Stimulated activated CD8-positive, alpha-beta memory T cell treated with anti-CD3 and anti-CD28 coated beads, Interleukin-15, amount 100 ng/mL, for 4 hours (primary cell): ENCODE measurements around the gene EEPD1.

Experiments
- DNase-seq, 2 donors: peaks; one replicate each; pipeline ENCODE4 v3.0.0-alpha.2; 2020; ENCODE audit warnings: low read depth in 2 of 2

The EEPD1 gene

DNA sequence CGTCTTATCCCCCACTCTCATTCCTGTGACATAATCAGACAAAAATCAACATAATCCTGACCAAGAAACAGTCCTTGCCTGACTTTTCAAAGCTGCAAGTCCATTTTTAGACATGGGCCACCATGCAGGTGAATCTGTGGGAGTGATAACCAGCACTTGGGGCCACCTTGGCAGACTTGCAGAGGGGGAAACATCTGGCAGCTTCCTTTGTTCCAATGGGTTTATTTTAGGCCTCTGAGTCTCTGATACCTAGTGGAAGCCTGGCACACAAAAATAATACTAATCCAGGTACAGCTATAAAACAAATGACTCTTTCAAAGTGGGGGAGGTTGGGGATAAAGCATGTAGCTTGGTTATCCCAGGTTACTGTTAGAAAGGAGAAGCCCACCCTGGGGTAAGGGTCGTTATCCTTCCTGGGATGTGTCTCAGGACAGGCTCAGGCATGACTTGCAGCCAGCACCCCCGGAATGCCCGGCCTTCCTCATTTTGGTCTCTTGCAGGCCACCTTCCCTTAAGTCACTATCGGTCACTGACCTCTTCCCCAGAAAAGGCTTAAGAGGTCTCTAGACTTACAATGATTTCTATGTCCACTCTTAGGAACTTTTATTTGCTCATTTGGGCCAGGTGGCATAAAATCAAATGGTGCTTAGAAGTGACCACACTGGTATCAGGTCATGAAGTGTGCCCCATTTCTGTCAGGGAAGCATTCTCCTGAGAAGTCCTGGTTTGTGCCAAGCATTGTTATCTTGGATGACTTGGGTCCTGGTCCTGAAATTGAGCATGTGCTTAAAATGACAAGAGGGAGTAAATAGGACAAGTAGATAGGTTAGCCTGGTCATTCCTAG lies 37.6 kb downstream of the EEPD1 start:
- DNase-seq: no peak

GRCh38 chr7:36191292-36191920 lies 38.4 kb downstream of the EEPD1 start:
- DNase-seq: no peak

DNA sequence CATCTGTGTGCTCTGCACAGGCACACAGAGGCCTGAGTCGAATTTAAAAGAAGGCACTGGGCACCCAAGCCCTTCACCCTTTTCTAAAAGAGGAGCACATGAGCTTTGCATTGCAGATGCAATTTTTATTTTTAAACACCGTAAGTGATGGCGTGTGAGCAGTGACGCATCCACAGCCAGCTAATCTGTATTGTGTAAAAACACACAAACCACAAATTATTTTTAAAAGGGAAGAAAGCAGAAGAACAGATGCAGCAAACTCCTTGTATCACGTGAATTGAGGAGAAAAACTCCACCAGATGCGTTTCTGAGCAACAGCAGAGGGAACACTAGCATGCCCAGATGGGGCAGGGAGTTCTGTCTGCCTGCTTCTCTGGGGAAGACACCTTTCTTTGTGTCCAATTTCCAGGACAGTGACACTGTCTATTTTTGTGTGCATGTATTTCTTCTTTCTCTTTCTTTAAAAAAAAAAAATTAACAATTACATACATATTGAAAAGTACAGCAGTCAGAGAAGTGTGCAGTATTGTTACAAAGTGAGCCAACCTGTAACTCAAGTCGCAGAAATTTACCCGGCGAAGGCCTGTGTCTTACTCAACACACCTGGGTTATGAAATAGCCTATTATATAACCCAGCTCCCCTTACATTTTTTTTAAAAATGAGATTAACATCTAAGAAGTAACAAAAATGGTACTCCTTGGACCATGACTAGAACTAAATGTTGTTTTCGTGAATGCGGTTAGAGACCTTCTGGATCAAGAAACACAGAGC lies 39.2 kb downstream of the EEPD1 start:
- no peak for DNase-seq

GRCh38 chr7:36192877-36193276 lies 39.8 kb downstream of the EEPD1 start:
- DNase-seq: no peak

DNA sequence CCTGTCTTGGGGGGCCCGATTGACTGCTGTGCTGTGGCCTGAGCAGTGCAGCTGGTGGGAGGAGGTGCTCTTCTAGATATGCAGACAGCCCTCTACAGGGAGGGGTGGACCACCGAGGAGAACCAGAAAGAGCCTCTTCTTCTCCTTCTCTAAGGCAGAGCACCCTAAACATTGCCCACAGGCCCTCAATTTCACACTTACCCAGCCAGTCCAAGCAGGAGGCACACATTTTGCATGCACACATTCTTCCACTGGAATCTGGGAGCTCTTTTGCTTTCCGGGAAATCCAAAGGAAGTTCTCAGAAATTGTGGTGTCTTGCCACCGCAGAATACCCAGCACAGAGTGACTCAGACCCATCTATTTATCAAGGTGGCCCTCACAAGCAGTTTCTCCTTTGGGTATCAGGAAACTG lies 45.8 kb downstream of the EEPD1 start:
- no peak for DNase-seq

- no peak for DNase-seq
Observed at GRCh38 chr7:36199329-36199728, 46.3 kb downstream of the EEPD1 start.

DNA sequence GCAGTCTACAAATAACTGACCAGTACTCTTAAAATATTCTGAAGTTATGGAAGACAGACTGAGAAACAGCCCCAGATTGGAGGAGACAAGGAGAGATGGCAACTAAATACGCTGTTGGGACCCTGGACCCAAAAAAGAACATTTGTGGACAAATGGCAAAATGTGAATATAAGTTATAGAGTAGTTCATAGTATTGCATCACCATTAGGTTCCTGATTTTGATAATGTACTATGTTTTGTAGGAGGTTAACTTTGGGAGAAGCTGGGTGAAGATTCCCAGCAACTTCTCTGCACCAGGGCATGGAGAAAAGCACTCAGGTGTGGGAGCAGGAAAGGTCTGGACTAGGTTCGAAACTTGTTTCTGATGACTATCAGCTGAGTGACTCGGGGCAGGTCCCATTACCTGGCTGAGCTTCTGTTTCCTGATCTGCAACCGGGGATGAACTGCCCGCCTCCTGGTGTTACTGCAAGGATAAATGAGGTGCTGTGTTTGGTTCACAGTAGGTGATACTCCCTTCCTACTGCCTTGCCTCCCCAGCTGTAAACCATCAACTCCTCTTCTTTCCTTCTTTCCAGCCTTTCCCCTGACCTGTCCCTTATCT lies 48.2 kb downstream of the EEPD1 start:
- DNase-seq: no peak

DNA sequence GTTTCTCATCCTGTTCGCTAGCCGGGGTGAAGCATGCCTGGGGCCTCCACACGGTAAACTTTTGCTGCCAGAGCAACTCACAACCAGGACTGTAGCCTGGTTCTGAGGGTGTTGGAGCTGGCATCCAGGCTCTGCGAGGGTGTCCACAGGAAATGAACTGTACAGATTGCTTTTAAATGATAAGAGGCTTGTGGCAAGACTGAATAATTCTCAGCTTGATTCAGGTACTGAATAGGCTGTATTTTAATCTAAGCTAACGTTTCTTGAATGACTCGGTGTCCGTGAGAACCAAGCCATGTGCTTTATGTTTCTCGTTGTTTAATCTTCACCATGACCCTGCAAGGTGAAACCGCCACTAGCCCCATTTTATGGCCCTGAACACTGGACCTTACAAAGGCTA lies 49.3 kb downstream of the EEPD1 start:
- no peak for DNase-seq

DNA sequence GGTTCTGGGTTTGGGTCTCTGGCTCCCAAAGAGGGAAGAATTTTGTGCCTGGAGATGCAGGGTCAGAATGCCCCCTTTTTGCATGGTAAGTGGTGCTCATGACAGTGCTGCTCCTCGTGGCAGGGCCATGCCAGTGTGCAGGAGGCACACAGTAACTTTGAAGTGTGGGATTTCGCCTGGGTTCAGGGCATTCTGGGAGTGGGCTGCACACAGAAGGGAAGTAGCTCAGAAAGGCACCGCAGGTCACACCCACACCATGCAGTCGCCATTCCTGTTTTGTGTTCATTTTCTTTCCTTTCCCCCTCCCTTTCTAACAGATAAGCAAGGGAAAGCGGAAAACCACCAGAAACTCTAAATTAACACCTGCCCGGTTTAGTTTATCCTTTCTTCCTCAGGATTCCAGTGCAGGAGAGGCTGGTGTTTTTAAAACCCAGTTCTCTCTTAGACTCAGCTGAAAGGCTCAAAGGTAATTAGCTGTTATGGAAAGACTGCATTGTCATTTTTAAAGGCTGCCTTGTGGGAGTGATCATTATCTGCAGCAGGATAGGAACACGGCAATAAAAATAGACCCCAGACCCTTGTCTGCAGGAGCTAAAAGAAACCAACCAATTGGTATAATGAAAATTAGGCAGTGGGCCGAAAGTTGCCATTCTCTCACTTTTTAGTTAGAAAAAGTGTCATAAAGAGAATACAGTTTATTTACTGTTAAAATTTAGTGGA lies 50.2 kb downstream of the EEPD1 start:
- DNase-seq: no peak

- no peak for DNase-seq
Observed at GRCh38 chr7:36204044-36204663, 51.1 kb downstream of the EEPD1 start.

DNA sequence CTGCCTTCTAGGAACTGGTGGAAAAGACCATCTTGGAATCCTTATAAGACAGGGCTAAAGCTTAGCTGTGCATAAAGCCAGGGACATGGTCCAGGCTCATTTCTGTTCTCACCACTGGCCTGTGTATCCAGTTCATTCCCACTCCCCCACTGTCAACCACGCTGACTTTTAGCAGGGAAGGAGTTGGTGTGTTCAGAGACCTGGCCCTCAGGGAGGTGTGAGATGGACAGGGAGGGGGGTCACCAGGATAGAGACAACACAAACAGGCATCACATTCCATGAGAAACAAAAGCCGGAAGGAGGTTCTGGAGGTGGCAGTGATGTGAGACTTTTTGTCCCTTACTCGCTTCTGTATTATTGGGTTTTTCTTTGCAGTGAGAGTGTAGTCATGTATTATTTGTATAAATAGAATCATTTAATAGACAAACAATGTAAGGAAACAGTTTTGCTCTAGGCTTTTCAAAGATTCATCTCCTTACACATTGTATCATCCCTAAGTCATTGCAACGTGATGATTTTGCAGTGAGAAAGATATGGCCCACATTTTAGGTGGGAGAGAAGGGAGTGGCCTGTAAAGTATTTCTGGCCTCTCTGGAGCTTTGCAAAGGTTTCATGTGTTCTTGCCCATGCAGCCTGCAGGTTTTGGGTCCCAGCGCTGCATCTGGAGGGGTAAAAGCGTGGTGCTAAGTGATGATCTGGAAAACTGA lies 52.0 kb downstream of the EEPD1 start:
- DNase-seq: no peak

- no peak for DNase-seq
Observed at GRCh38 chr7:36205803-36206202, 52.7 kb downstream of the EEPD1 start.

GRCh38 chr7:36207451-36208291 lies 54.6 kb downstream of the EEPD1 start:
- DNase-seq: no peak

DNA sequence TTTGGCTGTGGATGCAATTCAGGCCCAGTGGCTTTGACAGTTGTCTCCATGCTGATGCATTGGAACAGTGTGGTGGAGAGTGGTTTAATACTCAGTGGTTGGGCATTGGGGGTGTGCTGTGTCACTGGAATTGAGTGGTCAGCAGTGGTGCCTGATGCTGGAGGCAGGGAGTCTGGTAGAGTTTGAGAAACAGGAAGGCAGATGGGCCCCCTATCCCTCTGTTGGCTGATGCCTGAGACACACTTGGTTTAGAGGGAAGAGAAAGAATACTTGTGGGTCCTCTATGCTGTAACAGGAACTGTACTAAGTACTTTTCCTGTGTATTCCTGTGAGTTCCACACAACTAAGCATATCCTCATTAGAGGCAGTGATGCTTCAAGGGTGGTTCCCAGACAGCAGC lies 55.4 kb downstream of the EEPD1 start:
- DNase-seq: no peak

DNA sequence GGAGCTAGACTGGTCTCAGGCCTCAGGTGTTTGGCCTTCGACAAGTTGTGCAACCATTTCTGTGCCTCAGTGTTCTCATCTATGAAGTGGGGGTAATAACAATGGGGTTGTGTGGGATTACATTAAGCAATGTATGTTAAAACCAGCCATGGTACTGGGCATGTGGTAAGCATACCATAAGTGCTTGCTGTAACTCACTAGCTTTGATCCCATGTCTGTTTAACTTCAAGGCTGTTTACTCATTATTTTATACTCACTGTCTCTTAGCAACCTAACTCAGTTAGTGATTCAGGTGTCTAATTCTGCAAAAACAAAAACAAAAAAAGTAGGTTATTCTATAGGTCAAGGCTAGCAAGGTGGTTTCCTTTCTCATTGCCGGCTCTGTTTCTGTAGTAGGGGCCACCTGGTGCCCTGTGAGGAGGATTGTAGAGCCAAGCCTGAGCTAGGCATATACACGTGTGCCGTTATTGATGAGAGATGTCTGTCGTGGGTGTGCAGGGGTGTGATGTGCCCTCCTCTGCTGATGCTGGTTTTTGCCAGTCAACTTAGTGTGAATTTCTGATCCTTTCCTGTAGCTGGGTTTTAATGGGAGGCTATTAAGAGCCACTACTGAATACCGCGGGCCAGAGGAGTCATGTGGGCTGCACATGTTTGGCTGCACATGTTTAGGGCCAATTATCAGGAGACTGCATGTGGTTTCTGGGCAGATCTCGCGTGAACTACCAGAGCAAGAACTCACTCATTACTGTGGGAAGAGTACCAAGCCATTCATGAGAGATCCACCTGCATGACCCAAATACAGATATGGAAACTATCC lies 56.2 kb downstream of the EEPD1 start:
- DNase-seq: no peak

GRCh38 chr7:36209814-36210183 lies 56.7 kb downstream of the EEPD1 start:
- no peak for DNase-seq

DNA sequence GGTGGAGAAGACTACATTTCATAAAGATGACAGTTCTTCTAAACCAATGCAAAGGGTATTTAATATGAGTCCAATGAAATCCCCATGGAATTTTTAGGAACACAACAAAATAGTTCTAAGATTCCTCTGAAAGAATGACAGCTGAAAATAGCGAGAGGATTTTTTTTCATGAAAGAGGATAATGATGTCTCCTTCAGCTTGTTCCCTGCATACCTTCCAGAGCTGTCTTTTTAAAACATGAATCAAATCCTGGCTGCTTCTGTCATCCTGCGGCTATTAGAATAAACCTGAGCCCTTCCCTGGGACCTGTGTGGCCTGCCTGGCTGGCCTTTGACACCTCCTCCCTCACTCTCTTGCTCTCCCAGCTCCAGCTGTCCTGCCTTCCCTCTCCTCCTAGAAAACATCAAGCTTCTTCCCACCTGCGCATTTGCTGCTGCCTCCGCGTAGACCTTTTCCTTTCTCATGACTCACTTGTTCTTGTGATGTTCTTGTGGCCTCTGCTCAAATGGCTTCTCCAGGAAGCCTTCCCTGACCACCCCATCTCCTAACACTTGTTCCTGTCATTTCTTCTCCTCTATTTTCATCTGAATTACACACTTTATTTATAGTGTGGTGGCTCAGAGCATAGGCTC lies 57.4 kb downstream of the EEPD1 start:
- no peak for DNase-seq
